Activated CD4-positive, alpha-beta T cell treated with anti-CD3 and anti-CD28 coated beads, Interleukin-2, amount 10 ng/mL, durations not matched to agents 7 days and 5 days (primary cell): ENCODE results near the gene RPS6KA4. TPM values are rescaled to one million over a fixed set of nuclear protein-coding genes. Genes with fewer than 3 reads are reported as not detected.
A peak's percentile ranks its signal among the peaks of the same experiment; 100 is the strongest.

Experiments used
- CTCF ChIA-PET: fragments of 350-600 bp; sonication (Branson Sonifier 250); formaldehyde crosslinking; loops from one replicate; lab custom pipeline; 2021; ENCODE audit warnings: antibody characterized with exemption; lab: Charles Lee
- POLR2A ChIA-PET: fragments of 350-600 bp; sonication (Branson Sonifier 250); formaldehyde crosslinking; loops from one replicate; lab custom pipeline; 2021; ENCODE audit warnings: antibody characterized with exemption; lab: Charles Lee
- DNase-seq: peaks from one replicate; pipeline ENCODE4 v3.0.0-alpha.2; 2020
- H3K27ac Mint-ChIP-seq: one replicate; pipeline ENCODE4 v1.8.0; 2021; ENCODE audit warnings: mild to moderate bottlenecking, moderate library complexity, mixed read lengths
- H3K27me3 Mint-ChIP-seq: one replicate; pipeline ENCODE4 v1.8.0; 2021; ENCODE audit warnings: mixed read lengths
- H3K36me3 Mint-ChIP-seq: one replicate; pipeline ENCODE4 v1.8.0; 2021; ENCODE audit warnings: low read depth, mixed read lengths
- H3K4me1 Mint-ChIP-seq: one replicate; pipeline ENCODE4 v1.8.0; 2021; ENCODE audit warnings: mixed read lengths
- H3K4me3 Mint-ChIP-seq: one replicate; pipeline ENCODE4 v1.8.0; 2021; ENCODE audit warnings: mild to moderate bottlenecking, moderate library complexity, mixed read lengths
- H3K9me3 Mint-ChIP-seq: one replicate; pipeline ENCODE4 v1.8.0; 2021; ENCODE audit warnings: mixed read lengths
- total RNA-seq, 2 experiments: library from RNA; stranded (reverse); gene quantifications; one replicate each; pipeline ENCODE4 v1.2.3, GENCODE V29; 2021

Gene RPS6KA4
- total RNA-seq, 2 experiments from 2014 or later: 31.0 to 43.0 TPM

- DNase-seq: no peak
- Mint-ChIP-seq H3K9me3 (no peaks in the 10 kb centered on the region), H3K4me3 (no peak overlapping the region), H3K27ac (no peak overlapping the region), H3K36me3 (peaks cover 7% of the 10 kb centered on the region), H3K4me1 (peaks cover 22% of the 10 kb centered on the region), H3K27me3 (no peaks in the 10 kb centered on the region)
- ChIA-PET CTCF (interaction anchor here (1.2 to 2.8 kb wide), 7 partner anchors 8 to 163 kb away, joined by 3 to 15 read pairs (median 4); partner anchors contain the start of genes ESRRA and PRDX5), POLR2A (no interaction called here)
These were observed 5.1 kb upstream of the RPS6KA4 start for GRCh38 chr11:64353715-64354506.

GRCh38 chr11:64355078-64355940 is 3.7 kb upstream of the RPS6KA4 start:
- POLR2A ChIA-PET: no interaction called here
- H3K36me3 Mint-ChIP-seq: peaks cover 13% of the 10 kb centered on the region
- no peaks in the 10 kb centered on the region for H3K27me3 Mint-ChIP-seq
- peaks cover 31% of the 10 kb centered on the region for H3K4me1 Mint-ChIP-seq
- no peak overlapping the region for H3K4me3 Mint-ChIP-seq
- CTCF ChIA-PET: interaction anchor here (0.9 to 3.1 kb wide), 9 partner anchors 9 to 164 kb away, joined by 3 to 15 read pairs (median 5); partner anchors contain the start of gene PRDX5
- H3K9me3 Mint-ChIP-seq: no peaks in the 10 kb centered on the region
- H3K27ac Mint-ChIP-seq: peak overlapping the region; percentile 36
- DNase-seq: peak; percentile 49

- CTCF ChIA-PET: interaction anchor here (0.6 to 3.1 kb wide), 11 partner anchors 10 to 566 kb away, joined by 3 to 17 read pairs (median 5); partner anchors contain the start of genes CCDC88B, PLCB3, PRDX5 and TRMT112
- peak overlapping the region; percentile 13 for H3K4me3 Mint-ChIP-seq
These were observed 2.2 kb upstream of the RPS6KA4 start for GRCh38 chr11:64356498-64357411.

GRCh38 chr11:64357446-64357845 is 1.5 kb upstream of the RPS6KA4 start:
- H3K4me3 Mint-ChIP-seq: no peak overlapping the region
- H3K36me3 Mint-ChIP-seq: peaks cover 24% of the 10 kb centered on the region
- H3K9me3 Mint-ChIP-seq: no peaks in the 10 kb centered on the region
- POLR2A ChIA-PET: no interaction called here
- CTCF ChIA-PET: interaction anchor here (0.9 to 3.1 kb wide), 7 partner anchors 10 to 106 kb away, joined by 3 to 17 read pairs (median 5); partner anchors contain the start of genes CCDC88B and PLCB3
- no peak for DNase-seq
- H3K27me3 Mint-ChIP-seq: no peaks in the 10 kb centered on the region
- no peak overlapping the region for H3K27ac Mint-ChIP-seq
- H3K4me1 Mint-ChIP-seq: peaks cover 48% of the 10 kb centered on the region

More at GRCh38 chr11:64356498-64357411, 2.2 kb upstream of the RPS6KA4 start:
- Mint-ChIP-seq H3K27ac (peak overlapping the region; percentile 62), H3K4me1 (peaks cover 41% of the 10 kb centered on the region), H3K36me3 (peaks cover 18% of the 10 kb centered on the region), H3K9me3 (no peaks in the 10 kb centered on the region), H3K27me3 (no peaks in the 10 kb centered on the region)
- peak; percentile 28 for DNase-seq
- POLR2A ChIA-PET: no interaction called here

- no peaks in the 10 kb centered on the region for H3K9me3 Mint-ChIP-seq
- DNase-seq: peak; percentile 37
- H3K4me3 Mint-ChIP-seq: peak overlapping the region; percentile 62
- peak overlapping the region; percentile 62 for H3K27ac Mint-ChIP-seq
- CTCF ChIA-PET: interaction anchor here (1.2 to 3.1 kb wide), 6 partner anchors 11 to 26 kb away, joined by 3 to 17 read pairs (median 6); partner anchors contain the start of gene CCDC88B
- no peaks in the 10 kb centered on the region for H3K27me3 Mint-ChIP-seq
- peaks cover 26% of the 10 kb centered on the region for H3K36me3 Mint-ChIP-seq
- POLR2A ChIA-PET: no interaction called here
- peaks cover 48% of the 10 kb centered on the region for H3K4me1 Mint-ChIP-seq
These were observed 942 bp upstream of the RPS6KA4 start for GRCh38 chr11:64357904-64358535.

GRCh38 chr11:64358536-64358906 is 441 bp upstream of the RPS6KA4 start:
- no peaks in the 10 kb centered on the region for H3K27me3 Mint-ChIP-seq

GRCh38 chr11:64359712-64360445 is 917 bp downstream of the RPS6KA4 start:
- H3K36me3 Mint-ChIP-seq: peaks cover 35% of the 10 kb centered on the region
- ChIA-PET POLR2A (interaction anchor here (0.5 to 0.6 kb wide), 2 partner anchors 17 to 218 kb away, joined by 4 to 6 read pairs; no protein-coding TSS in a partner anchor), CTCF (interaction anchor here (0.7 to 2.7 kb wide), 10 partner anchors 9 to 329 kb away, joined by 3 to 11 read pairs (median 4); no protein-coding TSS in a partner anchor)
- H3K4me1 Mint-ChIP-seq: peaks cover 51% of the 10 kb centered on the region
- peak; percentile 41 for DNase-seq
- no peaks in the 10 kb centered on the region for H3K9me3 Mint-ChIP-seq
- peak overlapping the region; percentile 97 for H3K4me3 Mint-ChIP-seq
- H3K27me3 Mint-ChIP-seq: no peaks in the 10 kb centered on the region
- H3K27ac Mint-ChIP-seq: peak overlapping the region; percentile 87

More at GRCh38 chr11:64358536-64358906, 441 bp upstream of the RPS6KA4 start:
- H3K4me3 Mint-ChIP-seq: peak overlapping the region; percentile 62
- DNase-seq: no peak
- H3K9me3 Mint-ChIP-seq: no peaks in the 10 kb centered on the region
- no peak overlapping the region for H3K27ac Mint-ChIP-seq
- H3K36me3 Mint-ChIP-seq: peaks cover 28% of the 10 kb centered on the region
- POLR2A ChIA-PET: no interaction called here
- H3K4me1 Mint-ChIP-seq: peaks cover 48% of the 10 kb centered on the region
- CTCF ChIA-PET: interaction anchor here (1.4 to 3.1 kb wide), 4 partner anchors 10 to 18 kb away, joined by 3 to 17 read pairs (median 9); no protein-coding TSS in a partner anchor

GRCh38 chr11:64360448-64360921 is 1.5 kb downstream of the RPS6KA4 start:
- Mint-ChIP-seq H3K9me3 (no peaks in the 10 kb centered on the region), H3K4me3 (peak overlapping the region; percentile 97), H3K4me1 (peaks cover 45% of the 10 kb centered on the region), H3K27ac (no peak overlapping the region), H3K27me3 (no peaks in the 10 kb centered on the region), H3K36me3 (peaks cover 37% of the 10 kb centered on the region)
- POLR2A ChIA-PET: interaction anchor here (0.5 to 0.6 kb wide), 3 partner anchors 16 to 679 kb away, joined by 4 to 6 read pairs (median 5); no protein-coding TSS in a partner anchor
- CTCF ChIA-PET: interaction anchor here (0.7 to 2.7 kb wide), 7 partner anchors 9 to 328 kb away, joined by 3 to 11 read pairs (median 5); no protein-coding TSS in a partner anchor
- DNase-seq: no peak

GRCh38 chr11:64361659-64362058 is 2.7 kb downstream of the RPS6KA4 start:
- no peaks in the 10 kb centered on the region for H3K27me3 Mint-ChIP-seq
- no peak overlapping the region for H3K4me3 Mint-ChIP-seq
- no peaks in the 10 kb centered on the region for H3K9me3 Mint-ChIP-seq
- H3K27ac Mint-ChIP-seq: no peak overlapping the region
- DNase-seq: no peak
- ChIA-PET POLR2A (no interaction called here), CTCF (interaction anchor here (1.9 to 2.7 kb wide), 2 partner anchors 8 to 20 kb away, joined by 5 to 11 read pairs; no protein-coding TSS in a partner anchor)
- H3K4me1 Mint-ChIP-seq: peaks cover 41% of the 10 kb centered on the region
- peaks cover 48% of the 10 kb centered on the region for H3K36me3 Mint-ChIP-seq

- H3K27me3 Mint-ChIP-seq: no peaks in the 10 kb centered on the region
- peaks cover 38% of the 10 kb centered on the region for H3K4me1 Mint-ChIP-seq
- H3K9me3 Mint-ChIP-seq: no peaks in the 10 kb centered on the region
- DNase-seq: no peak
- H3K4me3 Mint-ChIP-seq: no peak overlapping the region
- peaks cover 50% of the 10 kb centered on the region for H3K36me3 Mint-ChIP-seq
- POLR2A ChIA-PET: no interaction called here
- no peak overlapping the region for H3K27ac Mint-ChIP-seq
- CTCF ChIA-PET: no interaction called here
These were observed 3.4 kb downstream of the RPS6KA4 start for GRCh38 chr11:64362339-64362738.
